GM21526 (cell line): Measurements from ENCODE around the gene IQCN.
"Not testable (repeated sequence)": the region's sequence is repeated elsewhere in the genome, so short reads cannot be mapped to it uniquely, and the experiment has no call there.

ENCODE experiments used
- ATAC-seq: cut with Tn5 transposase; IDR thresholded peaks from one replicate; pipeline ENCODE4 v1.9.1; 2021; ENCODE audit warnings: moderate library complexity; ENCODE audit not compliant: unreplicated experiment, low FRiP score

Gene IQCN

DNA sequence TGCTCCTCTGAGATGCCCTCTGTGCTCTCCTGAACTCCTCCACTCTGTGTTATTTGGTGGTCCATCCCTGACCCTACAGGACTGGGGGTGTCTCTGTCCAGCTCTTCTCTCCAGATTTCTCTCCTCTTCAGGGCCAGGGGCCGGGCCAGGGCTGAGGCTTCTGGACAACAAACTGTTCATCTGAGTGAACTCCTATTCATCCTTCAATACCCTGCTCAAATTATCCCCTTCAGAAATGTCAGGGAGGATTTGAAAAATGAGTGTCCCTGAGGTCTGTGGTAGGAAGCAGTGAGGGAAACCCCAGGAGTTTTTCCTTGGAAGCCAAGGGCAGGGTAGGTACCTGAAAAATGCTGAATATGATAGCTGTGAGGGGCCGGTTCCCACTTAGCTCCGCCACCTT is 55.7 kb downstream of the IQCN start:
- ATAC-seq = no peak

DNA sequence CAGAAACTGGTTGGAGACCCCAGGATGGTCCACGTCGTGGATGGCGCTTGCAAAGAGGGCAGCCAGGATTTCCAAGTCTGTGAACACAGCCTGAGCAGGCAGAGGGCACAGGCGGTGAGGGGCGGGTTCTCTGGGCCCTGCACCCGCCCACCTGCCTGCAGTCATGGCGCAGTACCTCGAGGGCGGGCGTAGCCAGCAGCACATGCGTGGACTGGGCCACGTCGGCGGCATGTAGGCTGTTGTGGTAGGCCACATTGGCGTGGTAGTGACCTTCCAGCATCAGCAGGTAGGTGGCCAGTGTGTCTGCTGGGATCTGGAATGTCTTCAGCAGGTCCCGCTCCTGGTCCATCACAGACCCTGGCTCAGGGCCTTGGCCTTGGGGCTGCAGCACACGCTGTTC is 56.1 kb downstream of the IQCN start:
- ATAC-seq = no peak

DNA sequence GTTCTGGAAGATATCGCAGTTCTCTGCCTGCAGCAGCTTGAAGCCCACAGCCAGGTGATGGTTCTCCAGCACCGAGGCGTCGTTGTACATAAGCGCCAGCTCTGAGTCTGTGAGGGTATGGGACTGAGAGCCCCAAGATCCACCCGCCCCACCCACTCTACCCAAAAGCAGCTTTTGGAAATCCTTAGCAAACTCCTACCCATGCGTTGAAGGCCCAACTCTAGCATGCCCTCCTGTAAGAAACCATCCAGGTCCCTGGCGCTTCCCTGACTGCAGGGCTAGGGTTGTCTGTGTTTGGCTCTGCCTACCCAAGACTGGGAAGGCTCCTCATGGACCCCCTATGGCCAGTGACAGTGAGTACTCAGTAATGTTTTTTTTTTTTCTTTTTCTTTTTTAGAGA is 57.5 kb downstream of the IQCN start:
- ATAC-seq = no peak

DNA sequence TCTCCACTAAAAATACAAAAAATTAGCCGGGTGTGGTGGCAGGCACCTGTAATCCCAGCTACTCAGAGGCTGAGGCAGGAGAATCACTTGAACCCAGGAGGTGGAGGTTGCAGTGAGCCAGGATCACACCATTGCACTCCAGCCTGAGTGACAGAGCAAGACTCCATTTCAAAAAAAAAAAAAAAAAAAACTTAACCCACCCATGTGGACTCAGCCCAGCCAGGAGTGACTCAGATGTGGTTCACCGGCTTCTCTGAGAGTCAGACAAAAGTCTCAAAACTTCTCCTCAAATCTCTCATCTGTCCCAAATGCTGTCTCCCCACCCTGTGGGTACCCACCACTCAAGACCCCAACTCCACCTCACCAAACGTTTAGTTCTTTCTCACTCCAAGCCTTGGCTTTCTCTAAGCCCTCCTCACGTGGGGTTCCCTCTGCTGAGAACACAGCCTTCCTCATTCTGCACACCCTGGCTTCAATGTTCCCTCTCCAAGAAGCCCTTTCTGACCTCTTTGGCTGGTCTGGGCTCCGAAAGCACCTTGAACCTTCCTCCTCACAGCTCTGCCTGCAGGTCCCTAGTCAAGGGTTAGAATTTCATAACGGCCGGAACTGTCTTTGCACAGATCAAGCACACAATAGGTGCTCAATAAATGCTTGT is 59.3 kb downstream of the IQCN start:
- no peak for ATAC-seq

DNA sequence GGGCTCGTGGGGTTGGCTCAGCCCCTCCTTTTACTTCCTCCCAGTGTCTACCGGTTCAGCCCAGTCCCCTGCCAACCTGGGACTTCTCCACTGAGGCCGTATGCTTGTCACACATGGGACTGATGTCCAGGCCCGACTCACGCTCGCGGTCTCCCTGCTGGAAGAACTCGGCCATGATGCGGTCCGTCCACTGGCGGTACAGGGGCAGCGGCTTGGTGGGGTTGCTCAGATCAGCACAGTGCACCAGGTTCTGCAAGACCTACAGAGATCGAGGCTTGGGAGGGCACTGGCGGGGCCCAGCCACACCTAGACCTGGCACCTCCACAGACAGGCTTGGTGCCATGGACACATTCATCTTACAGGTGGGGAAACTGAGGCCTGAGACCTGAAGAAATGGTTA is 62.6 kb downstream of the IQCN start:
- no peak for ATAC-seq

DNA sequence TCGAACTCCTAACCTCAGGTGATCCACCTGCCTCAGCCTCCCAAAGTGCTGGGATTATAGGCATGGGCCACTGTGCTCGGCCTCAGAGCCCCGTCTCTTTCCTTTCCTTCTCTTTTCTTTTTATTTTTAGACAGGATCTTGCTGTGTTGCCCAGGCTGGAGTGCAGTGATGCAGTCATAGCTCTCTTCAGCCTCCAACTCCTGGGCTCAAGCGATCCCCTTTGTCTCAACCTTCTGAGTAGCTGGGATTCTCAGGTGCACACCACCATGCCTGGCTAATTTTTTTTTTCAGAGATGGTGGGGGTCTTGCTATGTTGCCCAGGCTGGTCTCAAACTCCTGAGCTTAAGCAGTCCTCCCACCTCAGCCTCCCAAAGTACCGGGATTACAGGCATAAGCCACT is 64.3 kb downstream of the IQCN start:
- not testable (repeated sequence) for ATAC-seq

DNA sequence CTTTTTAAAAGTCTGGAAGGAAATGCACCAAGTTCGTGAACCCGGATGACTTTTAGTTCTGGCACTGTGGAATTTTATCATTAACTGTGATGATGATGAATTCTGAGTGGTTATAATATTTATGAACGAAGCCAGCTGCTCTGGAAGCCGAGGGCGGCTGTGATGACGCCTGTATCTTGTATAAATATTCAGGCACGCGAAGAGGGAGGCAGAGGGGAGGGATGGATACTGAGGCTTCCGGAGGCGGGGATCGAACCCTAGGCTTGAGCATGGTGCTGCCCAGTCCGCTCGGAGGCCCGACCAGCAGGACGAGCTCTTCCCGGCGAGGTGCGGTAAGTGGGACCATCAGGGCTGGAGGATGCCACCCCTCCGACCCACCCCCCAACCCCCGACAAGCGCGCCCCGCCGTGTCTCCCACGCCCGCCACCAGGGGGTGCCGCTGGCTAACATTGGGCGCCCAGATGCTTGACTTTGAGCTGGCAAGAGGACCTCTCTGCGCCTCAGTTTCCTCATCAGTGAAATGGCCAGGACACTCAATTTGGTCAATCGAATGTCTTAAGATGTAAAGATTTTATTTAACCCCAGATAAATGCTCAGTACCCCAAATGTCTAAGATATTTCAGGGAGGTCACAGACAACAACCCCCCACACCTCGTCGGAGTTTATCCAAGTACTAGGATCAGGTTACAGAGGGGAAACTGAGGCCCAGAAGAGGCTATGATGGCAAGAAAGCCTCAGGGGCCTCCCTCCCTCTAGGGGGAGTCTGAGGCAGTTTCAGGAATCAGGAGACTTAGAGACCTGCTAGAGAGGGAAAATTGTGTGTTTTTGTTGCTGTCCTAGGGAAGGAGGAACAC is 65.9 kb downstream of the IQCN start:
- ATAC-seq = no peak
